Liver (tissue), 9 donors: ENCODE measurements around the gene NUB1. TPM values are rescaled to one million over a fixed set of nuclear protein-coding genes. Genes with fewer than 3 reads are reported as not detected.

ENCODE experiments used
- DNase-seq: peaks from one replicate; pipeline ENCODE4 v3.0.0-alpha.2; 2017; ENCODE audit warnings: low spot score
- H3K27ac ChIP-seq, 2 donors: one replicate each; pipeline ENCODE4 v1.7.0; 2013; ENCODE audit warnings: inconsistent platforms in 2 of 2, low read length in 2 of 2, control low read depth in 1 of 2, low read depth in 1 of 2, mild to moderate bottlenecking in 1 of 2
- H3K27me3 ChIP-seq, 4 donors: one replicate each; pipeline versions ENCODE4 v1.6.1 to v1.7.0; 2013; ENCODE audit warnings: low read length in 3 of 4, inconsistent platforms in 1 of 4, mild to moderate bottlenecking in 1 of 4, moderate library complexity in 1 of 4; ENCODE audit not compliant: control insufficient read depth in 4 of 4, insufficient read depth in 4 of 4
- H3K36me3 ChIP-seq, 4 donors: one replicate each; pipeline versions ENCODE4 v1.6.1 to v1.7.0; 2013; ENCODE audit warnings: low read length in 3 of 4, mild to moderate bottlenecking in 3 of 4, low read depth in 1 of 4, moderate library complexity in 1 of 4; ENCODE audit not compliant: control insufficient read depth in 4 of 4, insufficient read depth in 3 of 4
- H3K4me1 ChIP-seq, 4 donors: one replicate each; pipeline versions ENCODE4 v1.6.1 to v1.7.0; 2013; ENCODE audit warnings: low read length in 3 of 4, mild to moderate bottlenecking in 3 of 4, moderate library complexity in 1 of 4; ENCODE audit not compliant: control insufficient read depth in 4 of 4, insufficient read depth in 4 of 4
- H3K4me3 ChIP-seq, 3 donors: one replicate each; pipeline versions ENCODE4 v1.6.1 to v1.7.0; 2013; ENCODE audit warnings: low read length in 3 of 3, control low read depth in 1 of 3, low read depth in 1 of 3, mild to moderate bottlenecking in 1 of 3
- H3K9ac ChIP-seq, 2 donors: one replicate each; pipeline ENCODE4 v1.7.0; 2013; ENCODE audit warnings: low read length in 2 of 2, mild to moderate bottlenecking in 2 of 2, moderate library complexity in 2 of 2, control low read depth in 1 of 2, low read depth in 1 of 2
- H3K9me3 ChIP-seq, 4 donors: one replicate each; pipeline versions ENCODE4 v1.6.1 to v1.7.0; 2013; ENCODE audit warnings: low read length in 3 of 4; ENCODE audit not compliant: control insufficient read depth in 4 of 4
- EGR1 ChIP-seq, 2 donors: IDR thresholded peaks; 2 replicates each; pipeline ENCODE4 v1.6.1; 2016 to 2018; ENCODE audit warnings: antibody characterized with exemption in 2 of 2, low read depth in 2 of 2
- FOXA1 ChIP-seq: IDR thresholded peaks from 2 replicates; pipeline ENCODE4 v1.6.1; 2016; ENCODE audit warnings: antibody characterized with exemption
- FOXA2 ChIP-seq: IDR thresholded peaks from 2 replicates; pipeline ENCODE4 v1.6.1; 2016; ENCODE audit warnings: antibody characterized with exemption
- GABPA ChIP-seq, 2 donors: IDR thresholded peaks in 1 of 2; conservative IDR thresholded peaks in 1 of 2; 2 replicates each; pipeline ENCODE4 v1.6.1; 2016; ENCODE audit warnings: antibody characterized with exemption in 2 of 2, mild to moderate bottlenecking in 1 of 2, moderate library complexity in 1 of 2
- HNF4A ChIP-seq, 2 donors: conservative IDR thresholded peaks; 2 replicates each; pipeline ENCODE4 v1.6.1; 2016; ENCODE audit warnings: antibody characterized with exemption in 2 of 2, mild to moderate bottlenecking in 2 of 2
- HNF4G ChIP-seq: IDR thresholded peaks from 2 replicates; pipeline ENCODE4 v1.6.1; 2016; ENCODE audit warnings: antibody characterized with exemption
- JUND ChIP-seq, 2 donors: IDR thresholded peaks; 2 replicates each; pipeline ENCODE4 v1.6.1; 2016; ENCODE audit warnings: antibody characterized with exemption in 2 of 2
- RAD21 ChIP-seq, 2 donors: IDR thresholded peaks; 2 replicates each; pipeline ENCODE4 v1.6.1; 2016; ENCODE audit warnings: antibody characterized with exemption in 2 of 2, mild to moderate bottlenecking in 2 of 2
- RXRA ChIP-seq, 2 donors: IDR thresholded peaks; 2 replicates each; pipeline ENCODE4 v1.6.1; 2017 to 2018; ENCODE audit warnings: antibody characterized with exemption in 2 of 2, mild to moderate bottlenecking in 1 of 2
- SP1 ChIP-seq: IDR thresholded peaks from 2 replicates; pipeline ENCODE4 v1.6.1; 2018; ENCODE audit warnings: antibody characterized with exemption, mild to moderate bottlenecking
- TAF1 ChIP-seq: conservative IDR thresholded peaks from 2 replicates; pipeline ENCODE4 v1.6.1; 2016; ENCODE audit warnings: antibody characterized with exemption, mild to moderate bottlenecking
- YY1 ChIP-seq: IDR thresholded peaks from 2 replicates; pipeline ENCODE4 v1.6.1; 2016; ENCODE audit warnings: antibody characterized with exemption, mild to moderate bottlenecking
- WGBS: extraction: QIAGEN DNeasy Blood & Tissue Kit; methylation state at CpG from one replicate; pipeline ENCODE4 v1.1.7; 2013; 5-methylcytosine and 5-hydroxymethylcytosine counted together
- polyA plus RNA-seq, 2 donors: library from polyadenylated mRNA; stranded (reverse) in 1 of 2; unstranded in 1 of 2; fragments of 200-250 nt in 1 of 2; fragments of >200 nt in 1 of 2; fragmentation: Nextera tagmentation in 1 of 2; extraction: Ambion mirVana in 1 of 2; gene quantifications; one replicate each; pipeline versions ENCODE4 v1.2.1 to v1.2.3, GENCODE V29; 2013 to 2015
- total RNA-seq, 2 donors: library from RNA; depleted of rRNA; stranded (reverse); fragments of >200 nt; gene quantifications; one replicate each; pipeline ENCODE4 v1.2.3, GENCODE V29; 2014
- TF ChIP-seq, protein P1 (sequence below): IDR thresholded peaks from 2 replicates; pipeline ENCODE4 v1.6.1; 2016; ENCODE audit warnings: antibody characterized with exemption, mild to moderate bottlenecking
- TF ChIP-seq, protein P2 (sequence below): IDR thresholded peaks from 2 replicates; pipeline ENCODE4 v1.6.1; 2016; ENCODE audit warnings: antibody characterized with exemption
- TF ChIP-seq, protein P3 (sequence below): IDR thresholded peaks from 2 replicates; pipeline ENCODE4 v1.6.1; 2016; ENCODE audit warnings: antibody characterized with exemption
- donor health status: healthy.
- donor health status: healthy.
- donor health status: healthy.
- donor health status: healthy.
- donor health status: healthy.

NUB1 gene
- total and polyA plus RNA-seq, 4 donors, result 14.0 to 27.9 (median 18.8) TPM

DNA sequence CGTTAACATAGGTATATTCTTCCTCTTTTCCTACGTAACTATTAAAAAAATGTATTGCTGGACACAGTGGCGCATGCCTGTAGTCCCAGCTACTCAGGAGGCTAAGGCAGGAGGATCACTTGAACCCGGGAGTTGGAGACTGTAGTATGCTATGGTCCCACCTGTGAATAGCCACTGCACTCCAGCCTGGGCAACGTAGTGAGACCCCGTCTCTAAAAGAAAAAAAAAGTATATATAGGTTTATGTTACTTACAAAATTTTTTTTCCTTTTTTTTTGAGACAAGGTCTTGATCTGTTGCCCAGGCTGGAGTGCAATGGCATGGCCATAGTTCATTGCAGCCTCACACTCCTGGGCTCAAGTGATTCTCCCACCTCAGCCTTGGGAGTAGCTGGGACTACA, 5.6 kb downstream of the NUB1 start (continued):
- TF ChIP-seq, protein P1, sequence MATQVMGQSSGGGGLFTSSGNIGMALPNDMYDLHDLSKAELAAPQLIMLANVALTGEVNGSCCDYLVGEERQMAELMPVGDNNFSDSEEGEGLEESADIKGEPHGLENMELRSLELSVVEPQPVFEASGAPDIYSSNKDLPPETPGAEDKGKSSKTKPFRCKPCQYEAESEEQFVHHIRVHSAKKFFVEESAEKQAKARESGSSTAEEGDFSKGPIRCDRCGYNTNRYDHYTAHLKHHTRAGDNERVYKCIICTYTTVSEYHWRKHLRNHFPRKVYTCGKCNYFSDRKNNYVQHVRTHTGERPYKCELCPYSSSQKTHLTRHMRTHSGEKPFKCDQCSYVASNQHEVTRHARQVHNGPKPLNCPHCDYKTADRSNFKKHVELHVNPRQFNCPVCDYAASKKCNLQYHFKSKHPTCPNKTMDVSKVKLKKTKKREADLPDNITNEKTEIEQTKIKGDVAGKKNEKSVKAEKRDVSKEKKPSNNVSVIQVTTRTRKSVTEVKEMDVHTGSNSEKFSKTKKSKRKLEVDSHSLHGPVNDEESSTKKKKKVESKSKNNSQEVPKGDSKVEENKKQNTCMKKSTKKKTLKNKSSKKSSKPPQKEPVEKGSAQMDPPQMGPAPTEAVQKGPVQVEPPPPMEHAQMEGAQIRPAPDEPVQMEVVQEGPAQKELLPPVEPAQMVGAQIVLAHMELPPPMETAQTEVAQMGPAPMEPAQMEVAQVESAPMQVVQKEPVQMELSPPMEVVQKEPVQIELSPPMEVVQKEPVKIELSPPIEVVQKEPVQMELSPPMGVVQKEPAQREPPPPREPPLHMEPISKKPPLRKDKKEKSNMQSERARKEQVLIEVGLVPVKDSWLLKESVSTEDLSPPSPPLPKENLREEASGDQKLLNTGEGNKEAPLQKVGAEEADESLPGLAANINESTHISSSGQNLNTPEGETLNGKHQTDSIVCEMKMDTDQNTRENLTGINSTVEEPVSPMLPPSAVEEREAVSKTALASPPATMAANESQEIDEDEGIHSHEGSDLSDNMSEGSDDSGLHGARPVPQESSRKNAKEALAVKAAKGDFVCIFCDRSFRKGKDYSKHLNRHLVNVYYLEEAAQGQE, result no peak
- TF ChIP-seq GABPA (IDR thresholded peaks at IDR 0.05 in 1 of 2, conservative IDR thresholded peaks at IDR 0.05 in 1 of 2) (no peak), JUND (IDR thresholded peaks at IDR 0.05) (no peak)

DNA sequence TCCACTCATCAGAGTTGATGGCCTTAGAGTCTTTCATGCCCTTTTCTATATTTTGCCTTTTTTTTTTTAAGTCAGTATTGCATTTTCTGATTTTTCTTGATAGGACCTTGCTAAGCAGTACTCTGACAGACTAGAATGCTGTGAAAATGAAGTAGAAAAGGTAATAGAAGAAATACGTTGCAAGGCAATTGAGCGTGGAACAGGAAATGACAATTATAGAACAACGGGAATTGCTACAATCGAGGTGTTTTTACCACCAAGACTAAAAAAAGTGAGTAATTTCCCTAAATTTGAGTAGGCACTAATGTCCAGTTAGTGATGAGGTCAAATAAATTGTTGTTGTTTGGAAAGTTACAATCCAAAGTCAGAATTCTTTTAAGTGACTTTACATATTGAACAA, 7.4 kb downstream of the NUB1 start:
- Histone ChIP-seq H3K36me3 (peaks cover 4 to 37% (median 29%) of the 10 kb centered on the region in 4 donors), H3K9me3 (no peaks in the 10 kb centered on the region), H3K4me1 (peaks cover 2 to 25% (median 13%) of the 10 kb centered on the region in 4 donors), H3K27ac (peak overlapping the region; percentile 87 to 94), H3K4me3 (no peak overlapping the region), H3K9ac (no peak overlapping the region), H3K27me3 (no peaks in the 10 kb centered on the region)
- TF ChIP-seq YY1, result no peak
- TF ChIP-seq RXRA (IDR thresholded peaks at IDR 0.05), result no peak
- TF ChIP-seq FOXA2, result no peak
- TF ChIP-seq GABPA (IDR thresholded peaks at IDR 0.05 in 1 of 2, conservative IDR thresholded peaks at IDR 0.05 in 1 of 2), result no peak
- TF ChIP-seq EGR1 (IDR thresholded peaks at IDR 0.05; ENCODE audit: low read depth in 2 of 2), result no peak
- TF ChIP-seq, protein P2, sequence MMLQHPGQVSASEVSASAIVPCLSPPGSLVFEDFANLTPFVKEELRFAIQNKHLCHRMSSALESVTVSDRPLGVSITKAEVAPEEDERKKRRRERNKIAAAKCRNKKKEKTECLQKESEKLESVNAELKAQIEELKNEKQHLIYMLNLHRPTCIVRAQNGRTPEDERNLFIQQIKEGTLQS, result no peak
- TF ChIP-seq, protein P3, sequence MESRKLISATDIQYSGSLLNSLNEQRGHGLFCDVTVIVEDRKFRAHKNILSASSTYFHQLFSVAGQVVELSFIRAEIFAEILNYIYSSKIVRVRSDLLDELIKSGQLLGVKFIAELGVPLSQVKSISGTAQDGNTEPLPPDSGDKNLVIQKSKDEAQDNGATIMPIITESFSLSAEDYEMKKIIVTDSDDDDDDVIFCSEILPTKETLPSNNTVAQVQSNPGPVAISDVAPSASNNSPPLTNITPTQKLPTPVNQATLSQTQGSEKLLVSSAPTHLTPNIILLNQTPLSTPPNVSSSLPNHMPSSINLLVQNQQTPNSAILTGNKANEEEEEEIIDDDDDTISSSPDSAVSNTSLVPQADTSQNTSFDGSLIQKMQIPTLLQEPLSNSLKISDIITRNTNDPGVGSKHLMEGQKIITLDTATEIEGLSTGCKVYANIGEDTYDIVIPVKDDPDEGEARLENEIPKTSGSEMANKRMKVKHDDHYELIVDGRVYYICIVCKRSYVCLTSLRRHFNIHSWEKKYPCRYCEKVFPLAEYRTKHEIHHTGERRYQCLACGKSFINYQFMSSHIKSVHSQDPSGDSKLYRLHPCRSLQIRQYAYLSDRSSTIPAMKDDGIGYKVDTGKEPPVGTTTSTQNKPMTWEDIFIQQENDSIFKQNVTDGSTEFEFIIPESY, result no peak
- no peak for TF ChIP-seq SP1
- no peak for TF ChIP-seq TAF1
- TF ChIP-seq FOXA1, result no peak
- no peak for TF ChIP-seq HNF4G
- 77% methylated on average over 4 of the region's 4 CpGs for WGBS
- DNase-seq, result no peak

DNA sequence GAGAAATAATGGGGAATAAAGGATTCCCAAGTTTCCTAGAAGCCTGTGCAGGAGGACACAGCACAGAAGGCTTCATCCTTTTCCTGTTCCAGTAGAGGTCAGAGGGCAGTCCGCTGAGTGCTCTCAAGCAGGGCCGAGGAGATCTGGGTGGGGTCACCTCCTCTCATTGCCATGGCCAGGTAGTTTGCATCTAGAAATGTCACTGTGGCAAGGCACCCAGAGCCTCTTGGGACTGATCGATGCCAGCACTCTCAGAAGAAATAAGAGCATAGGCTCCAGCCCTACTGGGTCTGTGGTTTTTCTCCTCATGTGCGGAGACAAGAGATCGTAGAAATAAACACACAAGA, 7.9 kb downstream of the NUB1 start:
- no peaks in the 10 kb centered on the region for H3K9me3 ChIP-seq
- H3K4me3 ChIP-seq, result peak overlapping the region; percentile 14 to 49 (median 24)
- peaks cover 2 to 25% (median 13%) of the 10 kb centered on the region in 4 donors for H3K4me1 ChIP-seq
- H3K9ac ChIP-seq, result peak overlapping the region; percentile 42 to 85
- 54% methylated on average over 5 of the region's 5 CpGs for WGBS
- no peaks in the 10 kb centered on the region for H3K27me3 ChIP-seq
- peaks cover 4 to 38% (median 31%) of the 10 kb centered on the region in 4 donors for H3K36me3 ChIP-seq
- H3K27ac ChIP-seq, result peak overlapping the region; percentile 87 to 94
- no peak for DNase-seq
- no peak for TF ChIP-seq YY1
- no peak for TF ChIP-seq EGR1 (IDR thresholded peaks at IDR 0.05; ENCODE audit: low read depth in 2 of 2)
- no peak for TF ChIP-seq FOXA1
- TF ChIP-seq HNF4A (conservative IDR thresholded peaks at IDR 0.05), result no peak
- TF ChIP-seq FOXA2, result no peak
- TF ChIP-seq, protein P1, result no peak
- TF ChIP-seq TAF1, result no peak
- TF ChIP-seq JUND (IDR thresholded peaks at IDR 0.05), result no peak
- TF ChIP-seq HNF4G, result no peak
- TF ChIP-seq, protein P2, result no peak
- TF ChIP-seq RAD21 (IDR thresholded peaks at IDR 0.05), result no peak
- TF ChIP-seq, protein P3, result no peak
